HG03045 (cell line): ENCODE data around the gene RAB3GAP1.
"Not testable (repeated sequence)": the region's sequence is repeated elsewhere in the genome, so short reads cannot be mapped to it uniquely, and the experiment has no call there.

Experiments used
- ATAC-seq: cut with Tn5 transposase; IDR thresholded peaks from one replicate; pipeline ENCODE4 v1.9.1; 2021; ENCODE audit warnings: mild to moderate bottlenecking, moderate library complexity; ENCODE audit not compliant: unreplicated experiment

Gene RAB3GAP1

GRCh38 chr2:135099802-135100483, 47.9 kb downstream of the RAB3GAP1 start:
- no peak for ATAC-seq

- ATAC-seq: no peak
Observed at GRCh38 chr2:135103843-135104242, 51.8 kb downstream of the RAB3GAP1 start.

- ATAC-seq: not testable (repeated sequence)
Observed at GRCh38 chr2:135105513-135106316, 53.6 kb downstream of the RAB3GAP1 start.

GRCh38 chr2:135113322-135113721, 61.2 kb downstream of the RAB3GAP1 start:
- ATAC-seq: no peak

- no peak for ATAC-seq
Observed at GRCh38 chr2:135119582-135119981, 67.5 kb downstream of the RAB3GAP1 start.

GRCh38 chr2:135121016-135121657, 69.0 kb downstream of the RAB3GAP1 start:
- no peak for ATAC-seq

- ATAC-seq: not testable (repeated sequence)
Observed at GRCh38 chr2:135121658-135122039, 69.6 kb downstream of the RAB3GAP1 start.

GRCh38 chr2:135124924-135125886, 73.1 kb downstream of the RAB3GAP1 start:
- ATAC-seq: no peak

- ATAC-seq: no peak
Observed at GRCh38 chr2:135125940-135126339, 73.8 kb downstream of the RAB3GAP1 start.

- no peak for ATAC-seq
Observed at GRCh38 chr2:135130751-135131150, 78.7 kb downstream of the RAB3GAP1 start.

- ATAC-seq: no peak
Observed at GRCh38 chr2:135132314-135132713, 80.2 kb downstream of the RAB3GAP1 start.

- ATAC-seq: no peak
Observed at GRCh38 chr2:135140606-135141005, 88.5 kb downstream of the RAB3GAP1 start.

GRCh38 chr2:135142323-135142722, 90.2 kb downstream of the RAB3GAP1 start:
- no peak for ATAC-seq

- no peak for ATAC-seq
Observed at GRCh38 chr2:135144343-135144742, 92.3 kb downstream of the RAB3GAP1 start.

GRCh38 chr2:135149251-135149650, 97.2 kb downstream of the RAB3GAP1 start:
- no peak for ATAC-seq

GRCh38 chr2:135150725-135151124, 98.6 kb downstream of the RAB3GAP1 start:
- ATAC-seq: no peak

- no peak for ATAC-seq
Observed at GRCh38 chr2:135151615-135152014, 99.5 kb downstream of the RAB3GAP1 start.

GRCh38 chr2:135152361-135152760, 100.3 kb downstream of the RAB3GAP1 start:
- no peak for ATAC-seq

- no peak for ATAC-seq
Observed at GRCh38 chr2:135154962-135155361, 102.9 kb downstream of the RAB3GAP1 start.

- no peak for ATAC-seq
Observed at GRCh38 chr2:135157856-135158255, 105.8 kb downstream of the RAB3GAP1 start.

GRCh38 chr2:135159191-135159590, 107.1 kb downstream of the RAB3GAP1 start:
- no peak for ATAC-seq
